Measurements from ENCODE around the gene SOX6.

The SOX6 gene

DNA sequence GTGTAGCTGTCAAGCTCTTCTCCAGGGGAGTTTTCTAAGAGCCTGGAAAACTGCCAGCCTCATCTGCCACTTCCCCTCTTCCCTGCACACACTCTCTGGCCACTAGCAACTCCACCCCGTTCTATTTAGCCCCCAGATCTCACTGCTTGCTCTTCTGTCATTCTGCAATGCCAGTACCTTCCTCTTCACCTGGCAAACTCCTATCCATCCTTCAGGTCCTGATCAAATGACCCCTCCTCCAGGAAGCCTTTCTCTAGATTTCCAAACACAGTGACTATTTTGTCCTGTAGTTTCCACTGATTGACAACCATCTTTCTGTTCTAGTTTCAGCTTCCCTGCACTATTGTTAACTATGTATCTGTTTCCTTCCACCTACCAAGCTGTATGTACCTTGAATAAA lies 437.7 kb downstream of the SOX6 start:
- no peak for DNase-seq

DNA sequence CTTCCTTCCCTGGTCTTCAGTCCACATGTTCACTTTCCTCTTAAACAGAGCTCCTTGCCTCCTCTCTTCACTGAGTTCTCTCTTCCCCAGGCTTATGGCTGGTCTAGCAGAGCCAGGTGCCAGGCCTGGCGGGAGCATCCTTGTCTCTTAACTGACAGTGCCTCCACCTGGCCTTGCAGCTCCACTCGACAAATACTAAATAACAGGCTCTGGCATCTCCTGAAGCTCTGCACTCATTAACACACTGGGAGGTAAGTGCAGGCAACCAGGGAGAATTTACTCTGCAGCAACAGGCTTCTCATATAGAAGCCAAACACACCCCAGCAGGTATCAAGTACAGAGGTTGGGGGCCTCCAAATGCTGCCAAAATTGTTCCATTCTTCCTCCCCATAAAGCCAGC lies 438.1 kb downstream of the SOX6 start:
- no peak for DNase-seq
